Limb (tissue), 2 donors: ENCODE data around the gene HOMER2.

ENCODE experiments used
- DNase-seq, 2 donors: peaks; one replicate each; pipeline ENCODE4 v3.0.0-alpha.2; 2016; ENCODE audit errors: extremely low spot score in 2 of 2

HOMER2 gene

GRCh38 chr15:82931221-82931620 is 21.3 kb downstream of the HOMER2 start:
- DNase-seq, result no peak

- DNase-seq, result no peak
Measured at GRCh38 chr15:82930461-82930860, 22.1 kb downstream of the HOMER2 start.

- no peak for DNase-seq
Measured at GRCh38 chr15:82928711-82929110, 23.8 kb downstream of the HOMER2 start.

- no peak for DNase-seq
Measured at GRCh38 chr15:82923744-82924143, 28.8 kb downstream of the HOMER2 start.

- DNase-seq, result no peak
Measured at GRCh38 chr15:82922737-82923136, 29.8 kb downstream of the HOMER2 start.

- no peak for DNase-seq
Measured at GRCh38 chr15:82921939-82922338, 30.6 kb downstream of the HOMER2 start.

- no peak for DNase-seq
Measured at GRCh38 chr15:82921242-82921641, 31.3 kb downstream of the HOMER2 start.

- DNase-seq, result no peak
Measured at GRCh38 chr15:82919231-82919886, 33.2 kb downstream of the HOMER2 start.

- no peak for DNase-seq
Measured at GRCh38 chr15:82918607-82919230, 33.8 kb downstream of the HOMER2 start.

GRCh38 chr15:82918162-82918561 is 34.4 kb downstream of the HOMER2 start:
- no peak for DNase-seq

GRCh38 chr15:82917249-82917648 is 35.3 kb downstream of the HOMER2 start:
- DNase-seq, result no peak

- DNase-seq, result no peak
Measured at GRCh38 chr15:82916161-82916952, 36.2 kb downstream of the HOMER2 start.

GRCh38 chr15:82914396-82914795 is 38.1 kb downstream of the HOMER2 start:
- DNase-seq, result no peak

- DNase-seq, result no peak
Measured at GRCh38 chr15:82911458-82911857, 41.1 kb downstream of the HOMER2 start.

- no peak for DNase-seq
Measured at GRCh38 chr15:82910721-82911120, 41.8 kb downstream of the HOMER2 start.

- no peak for DNase-seq
Measured at GRCh38 chr15:82909080-82909815, 43.3 kb downstream of the HOMER2 start.

GRCh38 chr15:82907350-82907749 is 45.2 kb downstream of the HOMER2 start:
- DNase-seq, result no peak

GRCh38 chr15:82904574-82904973 is 47.9 kb downstream of the HOMER2 start:
- DNase-seq, result no peak

GRCh38 chr15:82903511-82903910 is 49.0 kb downstream of the HOMER2 start:
- DNase-seq, result no peak

GRCh38 chr15:82901114-82901805 is 51.3 kb downstream of the HOMER2 start:
- DNase-seq, result no peak

- no peak for DNase-seq
Measured at GRCh38 chr15:82900511-82901060, 51.9 kb downstream of the HOMER2 start.
